HuH-7 (cell line): Measurements from ENCODE around the gene ARHGAP5.

Experiments used
- DNase-seq: peaks from one replicate; pipeline ENCODE4 v3.0.0; 2011; ENCODE audit warnings: low spot score

The ARHGAP5 gene

DNA sequence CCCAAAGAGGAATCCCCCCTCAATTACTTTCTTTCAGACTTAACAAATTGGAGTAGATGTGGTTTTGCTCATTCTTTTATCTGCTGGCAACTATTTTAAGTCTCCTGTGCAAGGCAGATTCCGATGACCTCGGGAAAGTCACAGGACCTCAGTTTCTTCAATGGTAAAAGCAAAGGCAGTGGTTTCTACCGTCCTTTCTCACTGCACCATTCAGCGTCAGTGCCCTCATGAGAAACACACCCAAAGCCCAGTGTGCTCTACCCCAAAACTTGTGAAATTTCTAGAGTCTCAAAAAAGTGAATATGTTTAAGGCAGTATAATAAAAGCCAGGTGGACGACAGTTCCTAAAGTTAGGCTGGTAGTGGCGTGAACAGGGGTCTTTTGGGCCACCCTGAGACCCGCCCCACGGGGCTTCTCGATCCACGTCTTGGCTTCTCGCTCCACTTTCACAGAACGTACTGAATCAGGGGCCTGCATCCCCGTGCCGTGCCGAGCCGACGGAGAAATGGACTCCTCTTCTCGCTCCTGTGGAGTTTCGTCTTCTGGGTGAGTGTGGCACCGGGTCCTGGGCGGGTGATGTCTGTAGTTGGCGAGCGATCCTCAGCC is 1.3 kb upstream of the ARHGAP5 start:
- DNase-seq, result peak; percentile 89

DNA sequence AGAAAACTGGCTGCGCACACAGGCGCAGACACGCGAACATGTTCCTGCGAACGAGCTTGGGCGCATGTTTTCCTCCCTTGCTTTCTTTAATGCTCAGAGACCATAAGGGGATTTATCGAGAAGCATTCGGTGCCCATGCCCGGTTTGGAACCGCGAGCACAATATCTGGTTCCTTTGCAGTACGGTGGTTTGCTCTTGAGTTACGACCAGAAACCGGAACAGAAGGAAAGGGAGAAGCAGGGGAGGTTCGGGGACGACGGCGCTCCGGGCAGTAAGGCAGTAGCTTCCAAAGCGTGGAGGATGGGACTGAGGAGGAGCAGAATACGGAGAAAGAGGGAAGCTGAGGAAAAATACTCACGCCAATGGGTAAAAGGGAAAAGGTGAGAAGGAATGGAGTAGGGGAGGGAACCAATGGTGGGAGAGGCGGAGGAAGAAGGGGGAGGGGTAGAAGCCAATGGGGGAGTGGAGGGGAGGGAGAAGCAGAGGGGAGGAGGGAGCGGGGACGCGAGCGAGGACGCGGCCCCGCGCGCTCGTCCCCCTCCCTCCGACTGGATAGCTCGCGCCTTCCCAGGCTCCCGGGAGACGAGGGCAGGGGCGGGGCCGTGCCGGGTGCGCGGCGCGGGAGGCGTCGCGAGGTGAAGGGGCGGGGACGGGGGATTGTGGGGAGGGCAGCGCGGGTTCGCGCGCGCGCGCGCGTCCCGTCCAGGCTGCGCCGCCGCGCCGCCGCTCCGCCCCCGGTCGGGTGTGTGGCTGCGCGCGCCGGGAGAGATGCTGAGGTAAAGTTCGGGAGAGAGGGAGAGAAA is 625 bp upstream of the ARHGAP5 start:
- peak; percentile 100 for DNase-seq

DNA sequence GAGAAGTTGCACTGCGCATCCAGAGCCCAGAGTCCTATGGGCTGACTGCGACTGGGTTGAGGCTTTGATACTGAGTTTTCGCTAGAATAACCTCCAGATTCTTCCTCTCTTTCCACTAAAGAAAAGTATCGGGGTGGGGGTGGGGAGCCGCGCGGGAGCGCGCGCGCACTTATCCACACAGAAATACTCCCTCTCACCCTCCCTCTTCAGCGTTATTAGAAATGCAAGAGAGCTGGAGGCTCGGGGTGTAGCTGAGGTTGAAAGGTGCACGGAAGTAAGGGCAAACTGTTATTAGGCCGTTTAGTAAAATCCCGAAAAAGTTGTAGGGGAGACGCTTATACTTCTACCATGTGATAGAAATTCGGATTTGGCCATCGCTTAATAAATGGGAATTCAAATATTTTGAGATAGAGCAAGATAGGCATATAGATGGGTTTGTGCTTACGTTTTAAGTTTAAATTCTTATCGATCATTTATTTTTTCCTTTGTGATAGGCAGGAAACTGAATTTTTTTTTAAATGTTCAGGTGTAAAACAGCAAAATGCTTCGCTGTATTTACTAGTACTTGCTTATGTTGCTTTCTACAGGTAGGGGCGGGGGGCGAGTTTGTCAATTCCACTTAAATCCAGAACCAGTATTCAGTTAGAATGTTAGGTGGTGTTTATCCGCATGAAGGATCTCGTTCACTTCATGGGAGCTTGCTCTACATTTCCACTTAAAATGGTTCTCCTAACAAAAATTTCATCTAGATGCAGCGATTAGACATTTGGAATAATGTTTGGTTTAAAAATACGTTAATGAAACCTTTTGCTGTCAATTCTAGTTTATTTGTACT is 1.1 kb downstream of the ARHGAP5 start:
- peak; percentile 89 for DNase-seq

- peak; percentile 55 for DNase-seq
Observed at GRCh38 chr14:32078858-32079216, 1.7 kb downstream of the ARHGAP5 start.

DNA sequence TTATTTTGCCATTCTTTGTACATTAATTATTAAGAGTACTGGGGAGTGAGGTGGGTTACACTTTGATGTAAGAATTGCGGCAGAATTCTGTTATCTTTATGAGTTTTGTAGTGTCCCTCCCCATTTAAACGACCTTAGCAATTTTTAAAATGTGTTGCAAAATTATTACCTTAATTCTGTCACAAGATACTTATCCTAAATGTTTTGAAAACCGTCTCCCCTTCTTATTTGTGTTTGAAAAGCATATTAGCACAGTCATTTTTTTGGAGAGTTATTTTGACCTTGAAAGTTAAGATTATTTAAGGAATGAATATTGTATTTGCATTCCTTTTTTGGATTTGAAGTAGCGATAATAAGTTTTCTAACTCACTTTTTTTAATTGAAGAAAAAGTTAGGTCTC is 2.2 kb downstream of the ARHGAP5 start:
- no peak for DNase-seq

DNA sequence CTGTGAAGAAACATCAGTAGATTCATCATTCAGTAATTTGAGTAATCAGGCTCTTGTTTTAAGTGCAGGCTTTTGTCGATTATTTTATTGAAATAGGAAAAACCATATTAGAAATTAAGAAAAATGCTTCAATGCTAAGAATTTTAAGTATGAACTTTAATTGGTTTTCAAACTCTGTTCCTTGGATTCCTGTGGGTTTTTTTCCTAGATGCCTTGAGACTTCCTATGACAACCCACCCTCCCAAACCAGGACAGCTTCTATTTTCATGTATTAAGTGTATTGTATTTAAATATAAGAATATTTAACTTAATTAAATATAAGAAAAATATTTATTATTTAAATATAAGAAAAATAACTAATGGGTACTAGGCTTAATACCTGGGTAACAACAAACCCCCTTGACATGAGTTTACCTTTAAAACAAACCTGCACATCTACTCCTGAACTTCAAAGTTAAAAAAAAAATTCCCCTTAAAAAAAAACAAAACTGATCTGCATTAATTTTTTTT is 3.0 kb downstream of the ARHGAP5 start:
- no peak for DNase-seq

DNA sequence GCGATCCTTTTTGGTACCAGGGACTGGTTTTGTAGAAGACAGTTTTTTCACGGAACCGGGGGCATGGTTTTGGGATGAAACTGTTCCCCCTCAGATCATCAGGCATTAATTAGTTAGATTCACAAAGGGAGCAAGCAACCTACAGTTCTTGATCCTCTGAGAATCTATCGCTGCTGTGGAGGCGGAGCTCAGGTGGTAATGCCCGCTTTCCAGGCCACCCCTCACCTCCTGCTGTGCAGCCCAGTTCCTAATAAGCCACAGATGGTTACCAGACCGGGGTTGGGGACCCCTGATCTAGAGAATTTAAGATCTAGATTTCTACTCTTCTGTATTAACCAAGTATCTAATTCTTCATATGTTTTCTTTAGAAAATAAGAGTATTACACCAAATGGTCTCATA is 4.8 kb downstream of the ARHGAP5 start:
- DNase-seq, result no peak

GRCh38 chr14:32083315-32083624 is 6.2 kb downstream of the ARHGAP5 start:
- DNase-seq, result no peak

DNA sequence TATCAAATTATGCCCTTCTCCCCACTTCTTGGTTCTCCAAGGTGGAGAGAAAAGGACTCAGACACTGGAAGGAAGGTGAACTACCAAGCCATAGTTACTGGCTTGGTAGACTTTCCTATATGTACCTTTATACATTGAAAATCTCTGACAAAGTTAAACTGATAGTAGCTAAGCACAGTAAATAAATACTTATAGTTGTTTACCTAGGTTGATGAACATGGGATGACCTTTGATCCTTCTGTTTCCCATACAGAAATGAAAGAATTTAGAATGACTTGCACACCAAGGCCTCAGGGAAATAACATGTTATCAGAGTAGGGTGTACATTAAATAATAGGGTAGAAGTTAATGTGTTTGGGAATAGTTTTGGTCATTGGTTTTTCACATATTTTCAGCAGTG is 6.7 kb downstream of the ARHGAP5 start:
- peak; percentile 65 for DNase-seq

DNA sequence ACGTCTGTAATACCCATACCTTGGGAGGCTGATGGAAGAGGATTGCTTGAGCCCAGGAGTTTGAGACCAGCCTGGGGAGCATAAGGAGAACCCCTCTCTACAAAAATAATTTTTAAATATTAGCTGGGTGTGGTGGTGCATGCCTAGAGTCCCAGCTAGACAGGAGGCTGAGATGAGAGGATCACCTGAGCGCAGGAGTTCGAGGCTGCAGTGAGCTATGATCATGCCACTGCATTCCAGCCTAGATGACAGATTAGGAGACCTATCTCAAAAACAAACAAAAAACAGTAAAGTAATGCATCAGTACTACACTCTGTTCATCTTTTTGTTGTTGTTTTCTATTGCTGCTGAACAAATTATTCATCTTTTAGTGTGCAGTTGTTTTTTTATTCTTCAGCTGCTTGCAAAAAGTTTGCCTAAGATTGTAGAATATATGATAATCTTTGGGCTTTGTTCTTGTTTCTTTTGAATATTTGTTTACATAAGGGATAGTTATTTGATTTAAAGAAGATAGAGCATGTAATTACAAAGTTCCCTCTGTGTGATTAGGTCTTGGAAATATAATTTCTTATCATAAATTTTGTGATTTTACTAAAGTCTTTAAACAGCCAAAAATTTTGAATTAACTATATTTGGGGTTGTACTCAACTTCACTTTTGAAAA is 8.2 kb downstream of the ARHGAP5 start:
- no peak for DNase-seq

DNA sequence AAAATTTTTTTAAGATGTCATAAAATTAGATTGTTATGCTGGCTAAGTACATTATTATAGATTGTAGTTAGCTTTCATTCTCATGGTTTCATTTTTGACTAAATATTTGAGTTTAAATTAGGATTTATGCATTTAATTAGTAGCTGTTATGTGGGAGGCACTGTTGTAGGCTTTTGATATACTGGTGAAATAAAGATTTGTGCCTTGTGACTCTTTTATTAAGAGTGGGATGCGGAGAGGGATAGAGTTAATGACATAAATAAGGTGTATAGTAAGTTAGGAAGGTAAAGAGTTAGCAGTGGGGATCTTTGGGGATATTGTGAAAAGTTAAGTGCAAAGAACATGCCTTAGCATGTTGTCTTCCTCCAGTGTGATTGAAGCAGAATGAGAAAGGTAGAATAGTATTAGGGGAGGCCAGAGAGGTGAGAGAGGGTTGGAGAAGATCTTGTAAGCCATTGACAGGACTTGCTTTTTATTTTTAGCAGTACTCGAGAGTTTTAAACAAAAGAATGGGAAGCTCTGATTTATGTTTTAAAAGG is 8.8 kb downstream of the ARHGAP5 start:
- DNase-seq, result no peak

DNA sequence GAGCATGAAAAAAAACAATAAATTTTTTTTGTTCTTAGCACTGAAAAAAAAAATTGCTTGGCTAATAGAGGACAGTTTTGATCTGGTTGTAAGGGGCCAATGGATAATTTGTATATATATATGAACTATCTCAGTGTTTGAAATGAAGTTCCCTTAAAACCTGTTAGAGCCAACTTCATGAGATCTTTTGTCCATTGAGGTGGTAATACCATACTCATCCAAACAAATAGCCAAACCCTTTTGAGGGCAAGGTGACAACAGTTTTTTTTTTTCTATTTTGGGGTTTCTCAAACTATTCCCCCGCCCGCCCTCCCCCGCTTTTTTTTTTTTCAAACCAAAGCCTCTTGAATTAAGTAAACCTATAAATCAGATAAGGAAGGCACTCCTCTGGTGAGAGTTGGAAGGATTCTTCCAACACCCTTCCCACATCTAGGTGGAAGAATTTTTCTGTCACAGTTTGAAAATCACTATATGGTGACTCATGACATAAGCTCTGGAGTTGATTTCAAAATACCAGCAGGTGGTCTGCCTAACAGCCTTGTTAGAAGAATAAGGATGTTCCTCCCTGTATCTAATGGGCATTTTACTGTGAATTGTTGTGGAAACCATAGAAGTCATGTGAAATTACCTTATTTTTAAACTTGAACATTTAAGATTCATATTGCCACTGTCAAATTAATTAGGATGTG is 10.2 kb downstream of the ARHGAP5 start:
- no peak for DNase-seq

GRCh38 chr14:32087907-32088306 is 10.8 kb downstream of the ARHGAP5 start:
- DNase-seq, result no peak

DNA sequence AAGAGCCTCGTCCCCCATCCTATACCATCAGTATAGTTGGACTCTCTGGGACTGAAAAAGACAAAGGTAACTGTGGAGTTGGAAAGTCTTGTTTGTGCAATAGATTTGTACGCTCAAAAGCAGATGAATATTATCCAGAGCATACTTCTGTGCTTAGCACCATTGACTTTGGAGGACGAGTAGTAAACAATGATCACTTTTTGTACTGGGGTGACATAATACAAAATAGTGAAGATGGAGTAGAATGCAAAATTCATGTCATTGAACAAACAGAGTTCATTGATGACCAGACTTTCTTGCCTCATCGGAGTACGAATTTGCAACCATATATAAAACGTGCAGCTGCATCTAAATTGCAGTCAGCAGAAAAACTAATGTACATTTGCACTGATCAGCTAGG is 13.6 kb downstream of the ARHGAP5 start:
- DNase-seq, result no peak

- DNase-seq, result no peak
Observed at GRCh38 chr14:32099473-32099872, 22.4 kb downstream of the ARHGAP5 start.

GRCh38 chr14:32100175-32100574 is 23.1 kb downstream of the ARHGAP5 start:
- DNase-seq, result no peak

GRCh38 chr14:32102152-32102787 is 25.2 kb downstream of the ARHGAP5 start:
- DNase-seq, result no peak

DNA sequence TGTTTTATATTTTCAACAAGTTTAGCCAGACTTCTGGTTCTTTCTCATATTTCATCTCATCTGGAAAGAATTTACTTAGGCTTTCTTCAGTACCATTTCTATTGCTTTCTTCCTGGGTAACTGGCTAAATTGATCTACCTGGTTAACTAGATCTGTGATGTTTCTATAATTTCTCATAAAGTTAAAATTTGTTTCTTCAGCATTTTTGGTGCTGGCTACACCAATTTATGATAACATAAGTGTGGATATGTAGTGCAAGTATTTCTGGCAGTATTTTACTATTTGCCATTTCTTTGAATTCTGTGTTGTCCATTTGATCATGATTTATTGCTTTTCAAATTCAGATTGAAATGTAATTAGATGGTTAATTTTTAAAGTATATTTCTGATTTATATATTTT is 25.9 kb downstream of the ARHGAP5 start:
- no peak for DNase-seq

DNA sequence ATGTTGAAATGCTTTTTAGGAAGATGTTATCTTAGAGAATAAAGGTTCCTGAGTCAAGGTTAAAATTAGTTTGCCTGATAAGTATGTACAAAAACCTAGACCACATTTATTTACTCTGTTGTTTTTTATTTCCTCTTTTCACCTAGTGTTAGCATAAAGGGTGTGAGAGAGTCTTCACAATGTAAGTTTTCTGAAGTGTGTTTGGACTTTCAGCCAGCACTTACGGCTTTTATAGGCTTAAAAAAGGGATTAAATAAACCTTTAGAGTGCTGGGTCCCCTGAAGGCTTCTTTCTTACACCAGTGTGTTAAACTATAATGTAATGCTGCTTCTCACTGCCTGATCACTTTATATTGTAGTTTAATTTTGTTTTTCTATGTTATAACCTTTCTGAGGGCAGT is 27.2 kb downstream of the ARHGAP5 start:
- DNase-seq, result no peak

DNA sequence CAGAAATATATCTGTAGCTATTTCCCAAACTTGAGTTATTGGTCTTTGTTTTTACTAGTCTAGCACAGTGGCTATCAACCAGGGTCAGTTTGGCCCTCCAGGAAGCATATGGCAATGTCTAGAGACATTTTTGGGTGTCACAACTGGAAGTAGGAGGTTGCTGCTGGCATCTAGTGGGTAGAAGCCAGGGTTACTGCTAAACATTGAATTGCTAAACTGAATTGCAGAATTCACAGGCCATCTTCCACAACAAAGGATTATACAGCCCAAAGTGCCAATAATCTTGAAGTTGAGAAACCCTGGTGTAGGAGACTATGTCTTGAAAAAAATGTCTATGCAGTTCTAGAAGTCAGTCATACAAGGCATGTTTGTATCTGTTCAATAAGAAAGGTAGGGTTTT is 27.7 kb downstream of the ARHGAP5 start:
- no peak for DNase-seq
